Activated CD8-positive, alpha-beta memory T cell treated with anti-CD3 and anti-CD28 coated beads, Interleukin-2, amount 50 U/mL, for 4 hours (primary cell): ENCODE results near the gene DIAPH3.
"Not testable (repeated sequence)": the region's sequence is repeated elsewhere in the genome, so short reads cannot be mapped to it uniquely, and the experiment has no call there.

Experiments
- DNase-seq: peaks from one replicate; pipeline ENCODE4 v3.0.0-alpha.2; 2020

The DIAPH3 gene, protein sequence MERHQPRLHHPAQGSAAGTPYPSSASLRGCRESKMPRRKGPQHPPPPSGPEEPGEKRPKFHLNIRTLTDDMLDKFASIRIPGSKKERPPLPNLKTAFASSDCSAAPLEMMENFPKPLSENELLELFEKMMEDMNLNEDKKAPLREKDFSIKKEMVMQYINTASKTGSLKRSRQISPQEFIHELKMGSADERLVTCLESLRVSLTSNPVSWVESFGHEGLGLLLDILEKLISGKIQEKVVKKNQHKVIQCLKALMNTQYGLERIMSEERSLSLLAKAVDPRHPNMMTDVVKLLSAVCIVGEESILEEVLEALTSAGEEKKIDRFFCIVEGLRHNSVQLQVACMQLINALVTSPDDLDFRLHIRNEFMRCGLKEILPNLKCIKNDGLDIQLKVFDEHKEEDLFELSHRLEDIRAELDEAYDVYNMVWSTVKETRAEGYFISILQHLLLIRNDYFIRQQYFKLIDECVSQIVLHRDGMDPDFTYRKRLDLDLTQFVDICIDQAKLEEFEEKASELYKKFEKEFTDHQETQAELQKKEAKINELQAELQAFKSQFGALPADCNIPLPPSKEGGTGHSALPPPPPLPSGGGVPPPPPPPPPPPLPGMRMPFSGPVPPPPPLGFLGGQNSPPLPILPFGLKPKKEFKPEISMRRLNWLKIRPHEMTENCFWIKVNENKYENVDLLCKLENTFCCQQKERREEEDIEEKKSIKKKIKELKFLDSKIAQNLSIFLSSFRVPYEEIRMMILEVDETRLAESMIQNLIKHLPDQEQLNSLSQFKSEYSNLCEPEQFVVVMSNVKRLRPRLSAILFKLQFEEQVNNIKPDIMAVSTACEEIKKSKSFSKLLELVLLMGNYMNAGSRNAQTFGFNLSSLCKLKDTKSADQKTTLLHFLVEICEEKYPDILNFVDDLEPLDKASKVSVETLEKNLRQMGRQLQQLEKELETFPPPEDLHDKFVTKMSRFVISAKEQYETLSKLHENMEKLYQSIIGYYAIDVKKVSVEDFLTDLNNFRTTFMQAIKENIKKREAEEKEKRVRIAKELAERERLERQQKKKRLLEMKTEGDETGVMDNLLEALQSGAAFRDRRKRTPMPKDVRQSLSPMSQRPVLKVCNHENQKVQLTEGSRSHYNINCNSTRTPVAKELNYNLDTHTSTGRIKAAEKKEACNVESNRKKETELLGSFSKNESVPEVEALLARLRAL

DNA sequence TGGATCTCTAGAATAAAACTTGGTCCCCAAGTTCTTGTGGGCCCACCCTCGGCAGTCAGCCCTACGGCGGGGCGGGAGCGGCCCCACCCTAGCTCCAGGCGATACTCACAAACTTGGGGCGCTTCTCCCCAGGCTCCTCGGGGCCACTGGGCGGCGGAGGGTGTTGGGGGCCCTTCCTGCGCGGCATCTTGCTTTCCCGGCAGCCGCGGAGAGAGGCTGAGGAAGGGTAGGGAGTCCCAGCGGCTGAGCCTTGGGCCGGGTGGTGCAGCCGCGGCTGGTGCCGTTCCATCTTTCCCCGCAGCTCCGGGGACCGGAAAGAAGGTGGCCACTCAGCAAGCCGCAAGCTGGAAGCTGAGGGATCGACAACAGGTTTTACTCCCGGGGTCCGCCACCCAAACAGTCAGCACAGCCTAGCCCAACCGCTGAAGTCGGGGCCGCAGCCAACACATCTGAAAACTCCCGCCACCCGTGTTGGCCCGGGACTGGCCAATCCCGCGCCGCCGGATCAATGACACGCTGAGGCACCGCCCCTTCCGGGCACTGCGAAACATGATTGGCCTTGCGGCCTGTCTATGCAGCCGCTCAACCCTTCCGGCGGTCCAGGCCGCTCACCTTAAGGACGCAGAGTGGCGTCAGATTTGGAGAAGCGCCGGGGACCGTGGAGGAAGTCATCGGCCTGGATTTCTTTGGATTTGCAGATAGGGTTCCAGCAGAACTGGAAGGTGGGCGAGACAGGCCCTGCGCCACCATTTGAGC is at the start of gene DIAPH3:
DIAPH3 (minus strand) TSS at position 451 of the 756 bp plus-strand sequence; CDS start at position 289, 162 bp downstream.
- peak; percentile 93 for DNase-seq

DNA sequence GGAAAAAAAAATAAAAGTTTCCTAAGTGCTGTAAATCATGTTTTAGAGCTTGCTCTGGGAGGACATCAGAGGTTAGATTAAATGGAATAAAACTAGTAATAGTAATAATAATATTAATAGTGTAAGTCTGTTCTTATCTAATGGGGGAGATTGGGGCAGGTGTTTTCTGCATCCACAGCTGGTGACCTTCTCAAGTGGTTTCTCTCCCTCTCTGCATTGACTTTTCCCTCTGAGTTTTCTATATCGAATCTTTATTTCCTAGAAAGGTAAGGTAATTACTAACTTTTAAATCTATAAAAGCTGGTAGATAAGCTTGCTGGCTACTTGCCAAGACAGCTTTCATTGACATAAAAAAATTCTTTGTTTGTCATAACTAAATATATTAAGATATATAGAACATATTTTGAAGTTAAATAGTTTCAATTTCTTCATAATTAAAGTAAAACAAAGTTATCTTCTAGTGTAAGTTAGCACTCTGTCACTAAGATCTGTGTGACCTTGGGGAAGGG is 49.6 kb upstream of the DIAPH3 start:
- DNase-seq: no peak

DNA sequence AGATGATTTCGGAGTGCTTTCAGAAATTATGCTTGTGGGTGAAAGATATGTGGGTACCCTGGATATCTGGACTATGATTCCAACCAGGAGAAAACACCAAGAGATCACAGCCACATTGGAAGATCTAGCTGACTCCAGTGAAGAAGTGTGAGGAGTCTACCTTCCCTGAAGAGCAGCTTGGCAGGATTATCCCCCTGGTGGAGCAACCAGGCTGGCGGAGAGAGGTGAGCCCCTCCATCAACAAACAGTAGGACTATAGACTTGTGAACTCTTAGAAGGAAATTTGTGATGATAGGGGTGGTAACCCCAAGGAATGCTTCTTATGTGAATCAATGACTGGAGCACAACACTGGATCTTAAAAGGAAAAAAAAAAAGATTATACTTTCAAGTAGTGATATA is 47.8 kb upstream of the DIAPH3 start:
- no peak for DNase-seq

DNA sequence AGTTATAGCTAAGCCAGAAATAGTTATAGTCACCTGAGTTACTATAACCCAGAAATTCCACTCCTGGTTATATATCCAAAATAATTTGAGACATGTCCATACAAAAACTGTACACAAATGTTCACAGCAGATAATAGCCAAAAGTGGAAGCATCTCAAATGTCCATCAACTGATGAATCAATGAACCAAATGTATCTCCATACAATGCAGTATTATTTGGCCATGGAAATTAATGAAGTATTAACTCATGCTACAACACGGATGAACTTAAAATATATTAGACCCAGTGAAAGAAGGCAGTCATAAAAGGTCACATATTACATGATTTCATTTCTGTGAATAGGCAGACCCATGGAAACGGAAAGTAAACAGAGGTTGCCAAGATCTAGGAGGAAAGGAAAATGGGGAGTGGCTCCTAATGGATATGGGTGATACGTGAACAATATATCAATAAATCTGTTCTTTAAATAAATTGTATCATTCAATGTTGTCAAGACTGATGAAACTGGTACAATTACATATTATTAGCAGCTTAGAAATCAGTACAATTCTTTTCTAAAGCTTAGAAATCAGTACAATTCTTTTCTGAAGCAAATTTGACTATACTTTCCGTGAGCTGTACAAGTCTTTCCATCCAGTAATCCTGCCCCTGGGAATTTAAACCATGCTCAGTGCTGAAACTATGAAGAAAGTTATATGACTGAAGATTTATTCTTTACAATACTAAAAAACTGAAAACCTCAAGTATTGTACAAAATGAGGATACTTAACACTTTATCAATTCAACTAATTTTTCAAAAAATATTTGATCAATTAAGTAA is 47.0 kb upstream of the DIAPH3 start:
- no peak for DNase-seq

DNA sequence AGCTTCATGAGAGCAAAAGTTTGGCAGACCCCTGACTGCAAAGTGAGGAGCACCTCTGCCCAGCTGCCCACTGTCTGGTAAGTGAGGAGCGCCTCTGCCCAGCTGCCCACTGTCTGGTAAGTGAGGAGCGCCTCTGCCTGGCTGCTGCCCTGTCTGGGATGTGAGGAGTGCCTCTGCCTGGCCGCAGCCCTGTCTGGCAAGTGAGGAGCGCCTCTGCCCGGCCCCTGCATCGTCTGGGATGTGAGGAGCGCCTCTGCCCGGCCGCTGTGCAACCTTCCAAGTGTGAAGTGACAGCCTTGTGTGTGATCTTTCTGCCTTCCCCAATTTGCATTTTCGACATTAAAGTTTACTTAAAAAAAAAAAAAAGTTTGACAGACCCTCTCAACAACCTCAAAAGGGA is 41.8 kb upstream of the DIAPH3 start:
- DNase-seq: not testable (repeated sequence)

DNA sequence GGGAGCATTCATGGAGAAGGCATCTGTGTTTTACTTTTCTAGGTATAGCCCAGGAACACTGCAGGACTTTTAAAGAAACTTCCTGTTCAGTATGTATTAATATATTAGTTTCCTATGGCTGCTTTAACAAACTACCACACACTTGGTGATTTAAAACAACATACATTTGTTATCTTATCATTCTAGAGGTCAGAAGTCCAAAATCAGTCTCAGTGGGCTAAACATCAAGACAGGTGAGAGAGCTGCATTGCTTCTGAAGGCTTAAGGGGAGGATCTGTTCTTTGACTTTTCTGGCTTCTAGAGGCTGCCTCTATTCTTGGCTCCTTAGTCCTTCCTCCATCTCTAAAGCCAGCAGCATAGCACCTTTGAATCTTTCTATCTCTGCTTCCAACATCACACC is 37.6 kb upstream of the DIAPH3 start:
- no peak for DNase-seq

DNA sequence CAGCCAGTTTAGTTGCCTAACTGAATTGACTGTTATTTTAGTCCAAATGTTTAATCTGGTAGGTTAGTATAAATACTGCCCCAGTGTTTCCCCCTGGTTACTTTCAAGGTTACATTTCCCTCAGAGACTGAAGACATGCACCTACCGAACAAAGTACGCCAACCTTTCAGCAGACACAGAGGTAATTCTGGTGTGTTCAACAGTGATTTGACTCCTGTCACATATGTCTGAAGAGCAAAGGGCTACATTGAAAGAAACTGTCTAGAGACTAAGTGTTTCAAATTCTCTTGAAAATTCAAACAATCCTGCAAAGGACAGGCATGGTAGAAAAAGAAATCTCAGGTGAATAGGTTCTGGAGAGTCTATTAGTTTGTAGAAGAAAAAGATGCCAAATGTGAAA is 32.2 kb upstream of the DIAPH3 start:
- not testable (repeated sequence) for DNase-seq

DNA sequence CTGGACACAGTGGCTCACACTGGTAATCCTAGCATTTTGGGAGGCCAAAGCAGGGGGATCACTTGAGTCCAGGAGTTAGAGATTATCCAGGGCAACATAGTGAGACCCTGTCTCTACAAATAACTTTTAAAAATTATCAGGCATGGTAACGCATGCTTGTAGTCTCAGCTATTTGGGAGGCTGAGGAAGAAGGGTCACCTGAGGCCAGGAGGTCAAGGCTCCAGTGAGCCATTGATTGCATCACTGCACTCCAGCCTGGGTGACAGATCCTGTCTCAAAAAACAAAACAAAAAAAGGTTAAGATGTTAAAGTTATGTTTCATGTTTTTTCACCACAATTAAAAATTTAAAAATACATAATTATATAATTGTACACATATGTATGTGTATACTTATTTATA is 19.2 kb upstream of the DIAPH3 start:
- DNase-seq: no peak

DNA sequence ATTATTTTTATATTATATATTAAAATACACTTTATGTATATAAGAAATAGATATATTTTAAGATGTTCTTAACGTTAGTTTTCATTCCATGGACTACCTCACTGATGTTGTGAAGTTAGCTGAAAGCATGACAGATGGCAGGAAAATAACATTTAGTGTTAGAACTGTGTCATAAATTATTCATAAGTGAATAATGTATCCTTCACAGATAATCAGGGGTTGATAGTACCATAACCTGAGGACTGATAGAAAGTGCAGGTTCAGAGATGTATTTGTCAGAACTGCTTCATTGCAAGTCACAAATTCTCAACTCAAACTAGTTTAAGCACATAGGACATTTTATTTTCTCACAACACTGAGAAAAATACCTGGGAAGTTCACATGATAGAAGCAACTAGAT is 14.6 kb upstream of the DIAPH3 start:
- DNase-seq: no peak

DNA sequence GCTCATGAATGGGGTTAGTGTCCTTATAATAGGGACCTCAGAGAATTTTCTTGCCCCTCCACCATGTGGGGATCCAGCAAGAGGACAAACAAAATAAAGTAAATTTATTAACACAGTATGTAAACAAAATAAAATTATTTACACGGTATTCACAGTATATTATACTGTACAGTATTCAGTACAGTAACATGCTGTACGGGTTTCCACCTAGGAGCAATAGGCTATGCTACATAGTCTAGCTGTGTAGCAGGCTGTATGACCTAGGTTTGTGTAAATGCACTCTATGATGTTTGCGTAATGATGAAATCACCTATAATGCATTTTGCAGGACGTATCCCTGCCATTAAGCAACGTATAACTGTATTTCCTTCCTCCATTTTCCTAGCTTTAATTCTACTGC is 11.8 kb upstream of the DIAPH3 start:
- DNase-seq: no peak

DNA sequence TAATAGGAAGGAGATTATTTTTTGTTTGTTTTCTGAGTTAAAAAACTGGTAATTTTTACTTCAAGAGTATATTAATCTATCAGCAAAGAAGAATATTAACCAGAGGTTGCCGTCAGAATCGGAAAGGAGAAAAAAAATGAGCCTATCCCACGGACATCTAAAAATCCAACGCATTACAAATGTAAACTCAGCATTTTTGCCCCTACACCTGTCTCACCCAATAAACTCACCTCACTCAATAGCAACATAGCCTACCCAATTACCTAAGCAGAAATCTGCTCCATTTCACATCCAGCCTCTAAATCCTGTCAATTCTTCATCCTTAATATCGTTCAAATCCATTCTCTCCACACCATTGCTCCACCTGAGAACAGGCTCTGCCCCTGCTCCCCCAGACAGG is 10.4 kb upstream of the DIAPH3 start:
- DNase-seq: no peak

DNA sequence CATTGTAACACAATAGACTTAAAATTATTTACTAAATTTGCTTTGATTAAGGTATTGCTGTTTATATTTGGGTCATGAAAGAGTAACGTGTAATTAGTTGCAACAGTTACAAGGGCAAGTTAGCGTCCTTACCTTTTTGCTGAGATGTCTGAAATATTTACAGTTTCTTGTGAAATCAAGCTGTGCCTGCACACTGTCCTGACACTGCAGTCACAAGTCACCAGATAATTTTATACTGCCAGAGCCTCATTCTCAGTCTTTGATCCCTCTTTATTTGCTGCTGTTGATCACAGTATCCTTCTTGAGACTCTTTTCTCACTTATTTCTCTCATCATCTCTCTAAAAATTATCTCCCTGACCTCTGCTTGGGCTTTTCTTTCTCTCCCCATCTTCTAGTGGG is 8.4 kb upstream of the DIAPH3 start:
- DNase-seq: no peak

DNA sequence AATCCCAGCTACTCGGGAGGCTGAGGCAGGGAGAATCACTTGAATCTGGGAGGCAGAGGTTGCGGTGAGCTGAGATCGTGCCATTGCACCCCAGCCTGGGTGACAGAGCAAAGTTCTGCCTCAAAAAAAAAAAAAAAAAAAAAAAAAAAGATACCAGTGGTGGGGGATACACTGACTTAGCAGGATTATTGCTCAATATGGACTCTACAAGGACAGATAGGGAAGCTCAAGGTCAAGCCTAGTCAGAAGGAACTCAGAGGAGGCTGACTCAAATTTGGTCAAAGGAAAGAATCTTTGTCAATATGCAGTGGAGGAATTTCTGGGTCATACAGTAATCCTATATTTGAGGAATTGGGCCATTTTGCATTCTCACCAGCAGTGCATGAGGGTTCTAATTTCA is 6.7 kb upstream of the DIAPH3 start:
- DNase-seq: no peak

DNA sequence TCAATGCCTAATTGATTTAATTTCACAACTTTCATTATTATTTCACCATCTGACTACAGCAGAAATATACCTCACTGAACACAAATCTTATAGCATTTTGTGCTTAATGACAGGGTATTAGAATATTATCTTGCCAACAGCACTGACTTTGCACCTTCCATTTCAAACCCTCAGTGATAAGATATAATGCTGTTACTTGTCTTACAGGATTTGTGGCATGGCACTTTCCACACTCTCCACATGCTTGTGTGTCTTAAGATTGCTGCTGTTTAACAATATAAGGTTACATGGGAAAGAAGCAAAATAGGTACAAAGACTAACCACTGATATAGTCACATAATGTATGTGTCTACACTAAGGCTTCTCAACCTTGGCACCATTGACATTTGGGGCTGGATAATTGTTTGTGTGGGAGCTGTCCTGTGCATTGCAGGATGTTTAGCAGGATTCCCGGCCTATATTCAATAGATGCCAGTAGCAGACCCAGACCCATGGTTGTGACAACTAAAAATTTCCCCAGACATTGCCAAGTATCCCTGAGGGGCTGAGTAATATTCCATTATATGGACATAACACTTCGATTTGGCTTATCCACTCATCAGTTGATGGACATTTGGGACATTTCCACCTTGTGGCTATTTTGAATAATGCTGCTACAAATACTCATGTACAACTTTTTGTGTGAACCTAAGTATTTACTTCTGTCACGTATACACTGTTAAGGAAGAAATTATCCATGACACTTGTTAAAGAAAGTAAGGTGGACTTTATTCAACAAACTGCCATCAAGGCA is 5.7 kb upstream of the DIAPH3 start:
- no peak for DNase-seq

DNA sequence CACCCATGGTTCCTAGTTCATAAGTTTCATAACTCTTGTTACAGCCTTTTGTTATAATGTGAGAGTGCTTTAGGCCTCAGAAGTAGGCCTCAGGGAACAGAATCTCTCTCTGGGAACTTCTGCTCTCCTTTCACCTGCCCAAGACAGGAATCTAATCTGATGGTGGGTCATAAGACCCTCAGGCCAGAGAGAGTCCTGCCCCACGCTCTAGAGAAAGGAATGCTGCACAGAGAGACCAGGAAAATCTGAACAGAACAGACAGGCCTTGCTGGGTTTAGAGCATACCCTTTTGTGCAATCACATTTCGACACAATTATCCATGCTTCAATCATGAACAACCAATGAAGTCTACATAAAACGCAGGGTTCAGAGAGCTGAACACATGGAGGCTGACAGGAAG is 3.4 kb upstream of the DIAPH3 start:
- no peak for DNase-seq

DNA sequence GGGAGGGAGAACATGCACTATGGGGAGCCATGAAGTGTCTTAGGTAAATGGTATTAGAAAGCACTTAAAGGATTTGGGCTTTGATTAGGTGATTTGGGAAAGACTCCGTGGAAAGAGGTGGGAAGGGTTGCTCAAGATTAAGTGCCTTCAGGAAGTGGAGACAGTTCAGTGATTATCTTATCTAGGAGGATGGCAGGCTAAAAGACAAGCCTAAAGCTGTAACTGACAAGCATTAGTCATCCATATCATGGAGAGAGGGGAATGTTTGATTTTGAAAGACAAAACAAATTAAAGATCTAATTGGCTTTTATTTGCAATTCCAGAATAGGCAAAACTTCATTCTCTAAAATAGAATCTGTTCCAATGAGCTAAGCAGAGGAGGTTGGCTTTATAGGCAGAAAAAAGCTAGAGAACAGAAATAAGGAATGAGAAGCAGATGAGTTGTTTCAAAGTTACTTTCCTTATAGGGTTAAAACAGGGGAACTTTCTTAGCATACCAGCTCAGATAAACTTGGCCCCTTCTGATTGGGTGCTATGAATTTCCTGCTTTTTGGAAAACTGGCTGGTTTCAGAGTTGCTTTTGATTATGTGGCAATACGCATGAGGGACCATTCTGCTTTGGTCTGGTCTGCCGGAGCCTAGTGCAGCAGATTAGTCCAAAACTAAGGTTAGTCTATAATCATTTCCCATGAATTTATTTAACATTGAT is 1.8 kb upstream of the DIAPH3 start:
- DNase-seq: no peak

DNA sequence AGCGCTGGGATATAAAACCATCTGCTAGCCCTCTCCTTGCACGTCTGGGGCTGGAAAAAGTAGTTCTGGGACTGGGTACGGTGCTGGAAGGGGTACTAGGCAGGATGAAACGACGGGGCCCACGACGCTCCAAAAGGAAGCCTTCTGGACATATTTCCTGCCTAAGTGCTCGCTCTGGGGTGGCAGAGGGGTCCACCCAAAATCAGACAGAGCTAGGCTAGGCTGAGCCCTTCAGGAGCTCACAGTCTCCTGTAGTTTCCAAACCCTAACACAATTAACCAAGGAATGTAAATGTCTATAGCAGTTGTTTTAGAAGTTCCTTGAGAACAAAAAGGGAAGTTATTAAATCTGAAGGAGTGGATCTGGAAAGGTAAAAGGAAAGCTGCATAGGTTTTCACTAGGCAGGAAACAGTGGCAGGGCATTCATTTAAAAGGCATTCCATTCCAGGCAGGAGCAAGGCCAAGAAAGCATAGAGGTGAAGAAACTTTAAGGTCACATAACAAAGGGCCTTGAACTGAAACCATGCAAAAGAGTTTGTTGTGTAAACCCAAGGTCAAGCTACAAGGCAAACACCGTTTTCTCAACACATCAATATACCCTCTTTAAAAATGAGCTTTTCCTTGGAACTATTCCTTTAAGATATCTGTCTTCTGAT is 634 bp upstream of the DIAPH3 start:
- DNase-seq: no peak

DNA sequence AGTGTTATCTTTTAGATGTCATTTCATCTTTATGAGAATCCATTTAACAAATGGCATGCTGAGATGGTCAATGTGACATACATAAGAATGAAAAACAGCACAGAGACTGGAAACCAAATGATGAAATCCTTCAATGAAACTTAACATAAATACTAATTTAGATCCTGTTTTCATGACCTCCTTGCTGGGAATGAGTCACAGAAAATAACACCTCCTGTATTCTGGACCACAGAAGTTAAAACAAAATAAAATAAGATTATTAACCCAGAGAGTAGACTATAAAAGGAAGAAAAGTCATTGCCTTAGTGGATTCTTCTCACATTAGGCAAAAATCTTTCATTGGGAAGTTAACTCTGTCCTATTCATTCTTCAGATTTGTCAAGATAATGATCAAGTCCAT is 1.6 kb downstream of the DIAPH3 start:
- no peak for DNase-seq

DNA sequence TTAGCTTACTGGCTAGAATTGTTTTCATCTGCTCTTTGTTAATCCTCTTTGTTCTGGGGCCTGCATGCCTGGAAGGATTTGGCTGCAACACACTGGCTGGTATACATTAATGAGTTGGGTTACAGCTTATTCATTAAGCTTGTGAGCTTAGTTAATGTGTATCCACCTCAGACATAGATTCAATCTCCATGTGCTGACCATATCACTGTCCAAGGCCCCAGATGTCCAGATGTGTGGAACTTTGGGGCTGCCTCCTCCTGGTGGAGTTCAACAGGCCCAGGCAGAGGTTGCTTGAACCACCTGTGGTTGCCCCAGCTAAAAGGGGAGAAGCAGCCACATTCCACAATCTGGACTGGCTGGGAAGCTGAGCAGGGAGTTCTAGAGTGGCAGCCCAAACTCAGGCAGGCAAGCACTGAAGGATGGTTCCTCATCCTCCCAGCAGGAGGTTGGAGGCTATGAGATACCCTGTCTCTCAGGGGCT is 5.4 kb downstream of the DIAPH3 start:
- no peak for DNase-seq
